SU-DHL-6 (cell line): ENCODE measurements around the gene PRH2.

Experiments used
- CTCF ChIP-seq: fragments of 200-600 bp; sonication (generic); IDR thresholded peaks from one replicate; pipeline ENCODE4 v1.5.1; 2017; ENCODE audit warnings: antibody characterized with exemption, mild to moderate bottlenecking, low read length, moderate library complexity; ENCODE audit not compliant: insufficient read depth, poor library complexity, severe bottlenecking
- EZH2phosphoT487 ChIP-seq: fragments of 200-600 bp; sonication (generic), shearing (Covaris generic); conservative IDR thresholded peaks from 2 replicates; pipeline ENCODE4 v1.6.1; 2018; ENCODE audit warnings: mild to moderate bottlenecking, antibody characterized with exemption, low read length, moderate library complexity, mixed read lengths

- TF ChIP-seq EZH2phosphoT487 (no peak), CTCF (no peak)
Measured at GRCh38 chr12:10900972-10901371, 28.1 kb upstream of the PRH2 start.
